Esophagus squamous epithelium (tissue), 4 donors: ENCODE results near the gene CORO2A.

Experiments
- POLR2A ChIP-seq, 4 donors: fragments of 450-650 bp; IDR thresholded peaks; one replicate each; pipeline ENCODE4 v1.6.1; 2017; ENCODE audit warnings: antibody characterized with exemption in 4 of 4, mild to moderate bottlenecking in 4 of 4, moderate library complexity in 3 of 4
- TF ChIP-seq, protein P1 (sequence below), 6 experiments: fragments of 450-650 bp in 4 of 6; fragments of 200-600 bp in 2 of 6; sonication (generic) in 2 of 6; IDR thresholded peaks; one replicate each; pipeline ENCODE4 v1.5.1; 2016 to 2019; ENCODE audit warnings: antibody characterized with exemption in 6 of 6, mild to moderate bottlenecking in 4 of 6, moderate library complexity in 4 of 6

DNA sequence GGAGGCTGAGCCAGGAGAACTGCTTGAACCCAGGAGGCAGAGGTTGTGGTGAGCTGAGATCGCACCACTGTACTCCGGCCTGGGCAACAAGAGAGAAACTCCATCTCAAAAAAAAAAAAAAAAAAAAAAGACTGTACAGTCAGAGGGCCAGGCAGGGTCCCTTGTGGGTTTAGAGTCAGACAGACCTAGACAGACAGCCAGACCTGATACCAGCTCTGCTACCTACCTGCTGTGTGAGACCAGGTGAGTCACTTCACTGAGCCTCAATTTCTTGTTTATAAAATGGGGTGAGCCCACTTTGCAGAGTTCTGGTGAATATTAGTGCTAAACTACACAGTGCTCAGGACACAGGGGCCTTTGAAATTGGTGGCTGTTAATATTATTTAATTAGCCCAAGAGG is 93.1 kb downstream of the CORO2A start:
- TF ChIP-seq, protein P1, sequence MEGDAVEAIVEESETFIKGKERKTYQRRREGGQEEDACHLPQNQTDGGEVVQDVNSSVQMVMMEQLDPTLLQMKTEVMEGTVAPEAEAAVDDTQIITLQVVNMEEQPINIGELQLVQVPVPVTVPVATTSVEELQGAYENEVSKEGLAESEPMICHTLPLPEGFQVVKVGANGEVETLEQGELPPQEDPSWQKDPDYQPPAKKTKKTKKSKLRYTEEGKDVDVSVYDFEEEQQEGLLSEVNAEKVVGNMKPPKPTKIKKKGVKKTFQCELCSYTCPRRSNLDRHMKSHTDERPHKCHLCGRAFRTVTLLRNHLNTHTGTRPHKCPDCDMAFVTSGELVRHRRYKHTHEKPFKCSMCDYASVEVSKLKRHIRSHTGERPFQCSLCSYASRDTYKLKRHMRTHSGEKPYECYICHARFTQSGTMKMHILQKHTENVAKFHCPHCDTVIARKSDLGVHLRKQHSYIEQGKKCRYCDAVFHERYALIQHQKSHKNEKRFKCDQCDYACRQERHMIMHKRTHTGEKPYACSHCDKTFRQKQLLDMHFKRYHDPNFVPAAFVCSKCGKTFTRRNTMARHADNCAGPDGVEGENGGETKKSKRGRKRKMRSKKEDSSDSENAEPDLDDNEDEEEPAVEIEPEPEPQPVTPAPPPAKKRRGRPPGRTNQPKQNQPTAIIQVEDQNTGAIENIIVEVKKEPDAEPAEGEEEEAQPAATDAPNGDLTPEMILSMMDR (IDR thresholded peaks at IDR 0.05) = no peak
- no peak for TF ChIP-seq POLR2A (IDR thresholded peaks at IDR 0.05)
